H1 (cell line): ENCODE results near the gene PDXDC1. TPM values are rescaled to one million over a fixed set of nuclear protein-coding genes. Genes with fewer than 3 reads are reported as not detected.
"Not testable (repeated sequence)": the region's sequence is repeated elsewhere in the genome, so short reads cannot be mapped to it uniquely, and the experiment has no call there.

ENCODE experiments used
- CTCF ChIA-PET: fragments of 300-600 bp; sonication (Branson Sonifier 250); formaldehyde crosslinking; loops from one replicate; lab custom pipeline; 2021; ENCODE audit not compliant: partially characterized antibody; lab: Charles Lee
- POLR2A ChIA-PET: fragments of 300-600 bp; sonication (Branson Sonifier 250); formaldehyde crosslinking; loops from one replicate; lab custom pipeline; 2021; ENCODE audit warnings: inconsistent platforms; ENCODE audit not compliant: partially characterized antibody; lab: Charles Lee
- DNase-seq, 2 experiments: peaks; one replicate each; pipeline versions ENCODE4 v3.0.0 to v3.0.0-alpha.2; 2010 to 2022; ENCODE audit warnings: low spot score in 2 of 2, low read depth in 1 of 2, mixed read lengths in 1 of 2
- FAIRE-seq: peaks from 2 replicates; lab custom pipeline; 2011; peaks lifted over from hg19 to GRCh38; lab: Jason Lieb, UNC
- H2AFZ ChIP-seq: 2 replicates; pipeline ENCODE4 v1.8.1; 2012; ENCODE audit warnings: low read length, inconsistent platforms
- H2AK5ac ChIP-seq: 2 replicates; pipeline ENCODE4 v1.6.1; 2013; ENCODE audit warnings: low read depth, low read length
- H2BK120ac ChIP-seq: replicated peaks from 2 replicates; pipeline ENCODE3; 2013; ENCODE audit warnings: low read depth, low read length, inconsistent platforms
- H2BK12ac ChIP-seq: 2 replicates; pipeline ENCODE4 v1.6.1; 2013; ENCODE audit warnings: low read depth, low read length
- H2BK15ac ChIP-seq: 2 replicates; pipeline ENCODE4 v1.6.1; 2013; ENCODE audit warnings: low read length
- H2BK20ac ChIP-seq: 2 replicates; pipeline ENCODE4 v1.6.1; 2013; ENCODE audit warnings: low read length
- H2BK5ac ChIP-seq: 2 replicates; pipeline ENCODE4 v1.6.1; 2013; ENCODE audit warnings: low read depth, low read length
- H3K14ac ChIP-seq: 2 replicates; pipeline ENCODE4 v1.6.1; 2013; ENCODE audit warnings: inconsistent platforms; ENCODE audit not compliant: insufficient read length
- H3K18ac ChIP-seq: 2 replicates; pipeline ENCODE4 v1.6.1; 2013; ENCODE audit warnings: low read length; ENCODE audit errors: extremely low read depth
- H3K23ac ChIP-seq: 2 replicates; pipeline ENCODE4 v1.6.1; 2013; ENCODE audit warnings: inconsistent platforms; ENCODE audit not compliant: insufficient read length
- H3K23me2 ChIP-seq: 2 replicates; pipeline ENCODE4 v1.6.1; 2013; ENCODE audit warnings: low read depth, low read length
- H3K27ac ChIP-seq: 2 replicates; pipeline ENCODE4 v1.6.1; 2011; ENCODE audit warnings: low read depth, low read length, inconsistent platforms
- H3K27me3 ChIP-seq, 4 experiments: replicated peaks in 1 of 4; 1 replicate in 1 of 4; 2 replicates in 3 of 4; pipeline versions ENCODE4 v1.6.1 to v1.8.1; 2011 to 2013; ENCODE audit warnings: low read length in 3 of 4, mild to moderate bottlenecking in 3 of 4, inconsistent platforms in 2 of 4, mixed read lengths in 2 of 4, moderate library complexity in 1 of 4; ENCODE audit not compliant: control insufficient read depth in 3 of 4, insufficient read depth in 3 of 4; ENCODE audit errors: extremely low read depth in 1 of 4
- H3K36me3 ChIP-seq, 4 experiments: 2 replicates each; pipeline versions ENCODE4 v1.6.1 to v1.8.1; 2011 to 2013; ENCODE audit warnings: mild to moderate bottlenecking in 4 of 4, low read length in 3 of 4, moderate library complexity in 2 of 4, control low read depth in 1 of 4, inconsistent platforms in 1 of 4; ENCODE audit not compliant: insufficient read depth in 4 of 4, control insufficient read depth in 2 of 4
- H3K4ac ChIP-seq: replicated peaks from 2 replicates; pipeline ENCODE3; 2013; ENCODE audit warnings: low read length, low read depth, mixed read lengths, inconsistent platforms; ENCODE audit not compliant: insufficient read length
- H3K4me1 ChIP-seq, 4 experiments: replicated peaks in 1 of 4; 1 replicate in 1 of 4; 2 replicates in 3 of 4; pipeline versions ENCODE4 v1.6.1 to v1.8.1; 2011 to 2013; ENCODE audit warnings: low read length in 3 of 4, inconsistent platforms in 2 of 4, mixed read lengths in 1 of 4; ENCODE audit not compliant: insufficient read depth in 4 of 4, control insufficient read depth in 3 of 4
- H3K4me2 ChIP-seq, 2 experiments: 2 replicates each; pipeline versions ENCODE4 v1.6.1 to v1.8.1; 2011 to 2013; ENCODE audit warnings: low read depth in 2 of 2, low read length in 2 of 2, control low read depth in 1 of 2, inconsistent platforms in 1 of 2, mild to moderate bottlenecking in 1 of 2; ENCODE audit not compliant: insufficient read depth in 1 of 2
- H3K4me3 ChIP-seq, 4 experiments: fragments of 200-600, 300-600 bp in 1 of 4; sonication (generic), shearing (Covaris generic), sonication (Bioruptor Twin) in 1 of 4; 2 replicates each; pipeline versions ENCODE4 v1.5.1 to v1.8.1; 2011 to 2016; ENCODE audit warnings: low read length in 4 of 4, low read depth in 3 of 4, control low read depth in 2 of 4, inconsistent platforms in 2 of 4, mild to moderate bottlenecking in 2 of 4, mixed read lengths in 1 of 4, moderate library complexity in 1 of 4; ENCODE audit not compliant: insufficient read depth in 2 of 4; ENCODE audit errors: extremely low read depth in 1 of 4
- H3K56ac ChIP-seq: replicated peaks from 2 replicates; pipeline ENCODE3; 2013; ENCODE audit warnings: low read depth, mild to moderate bottlenecking, mixed read lengths, low read length, inconsistent platforms; ENCODE audit not compliant: insufficient read length
- H3K79me1 ChIP-seq: 2 replicates; pipeline ENCODE4 v1.6.1; 2013; ENCODE audit warnings: low read depth, low read length, control low read depth
- H3K79me2 ChIP-seq, 2 experiments: 2 replicates each; pipeline versions ENCODE4 v1.6.1 to v1.8.1; 2012 to 2013; ENCODE audit warnings: low read length in 2 of 2, mild to moderate bottlenecking in 2 of 2, inconsistent platforms in 1 of 2; ENCODE audit not compliant: insufficient read depth in 2 of 2, control insufficient read depth in 1 of 2
- H3K9ac ChIP-seq, 4 experiments: replicated peaks in 1 of 4; 1 replicate in 1 of 4; 2 replicates in 3 of 4; pipeline versions ENCODE4 v1.6.1 to v1.8.1; 2011 to 2013; ENCODE audit warnings: low read depth in 3 of 4, low read length in 3 of 4, control low read depth in 2 of 4, mild to moderate bottlenecking in 2 of 4, moderate library complexity in 2 of 4, inconsistent platforms in 1 of 4; ENCODE audit errors: extremely low read depth in 1 of 4
- H3K9me3 ChIP-seq, 2 experiments: 2 replicates each; pipeline versions ENCODE4 v1.6.1 to v1.8.1; 2012 to 2013; ENCODE audit warnings: mild to moderate bottlenecking in 2 of 2, moderate library complexity in 2 of 2, control low read depth in 1 of 2, inconsistent platforms in 1 of 2, low read depth in 1 of 2, low read length in 1 of 2, mixed read lengths in 1 of 2; ENCODE audit not compliant: insufficient read depth in 2 of 2
- H4K20me1 ChIP-seq, 2 experiments: replicated peaks in 1 of 2; 2 replicates each; pipeline versions ENCODE3 to v1.8.1; 2011 to 2013; ENCODE audit warnings: inconsistent platforms in 2 of 2, low read length in 2 of 2, mild to moderate bottlenecking in 1 of 2; ENCODE audit not compliant: insufficient read depth in 2 of 2, control insufficient read depth in 1 of 2
- H4K5ac ChIP-seq: 2 replicates; pipeline ENCODE4 v1.6.1; 2013; ENCODE audit warnings: low read length, low read depth, mixed read lengths, inconsistent platforms; ENCODE audit not compliant: insufficient read length
- H4K8ac ChIP-seq: 2 replicates; pipeline ENCODE4 v1.8.0; 2013; ENCODE audit warnings: mild to moderate bottlenecking, moderate library complexity, low read length, inconsistent platforms; ENCODE audit not compliant: insufficient read depth; ENCODE audit errors: extremely low read depth
- H4K91ac ChIP-seq: replicated peaks from 2 replicates; pipeline ENCODE3; 2013; ENCODE audit warnings: low read length, mixed read lengths, inconsistent platforms; ENCODE audit not compliant: insufficient read length
- WGBS, 2 experiments: shearing (Covaris generic) in 1 of 2; methylation state at CpG; one replicate each; pipeline versions ENCODE4 v1.1.6 to v1.1.7; 2013 to 2015; ENCODE audit warnings: low lambda C conversion rate in 2 of 2, mixed read lengths in 2 of 2, inconsistent platforms in 1 of 2, low coverage in 1 of 2, missing lambda C conversion rate in 1 of 2; ENCODE audit not compliant: insufficient replicate concordance in 2 of 2, insufficient coverage in 1 of 2, insufficient read length in 1 of 2; ENCODE audit errors: extremely low coverage in 1 of 2, missing lambda C conversion rate in 1 of 2; 5-methylcytosine and 5-hydroxymethylcytosine counted together
- polyA plus RNA-seq, 7 experiments: library from polyadenylated mRNA; depleted of rRNA in 3 of 7; stranded (reverse) in 5 of 7; unstranded in 2 of 7; fragments of >200 nt in 5 of 7; fragments of 200-250 nt in 2 of 7; gene quantifications; 1 replicate in 5 of 7; 2 replicates in 1 of 7; 4 replicates in 1 of 7; pipeline versions ENCODE4 v1.2.1 to v1.2.3, GENCODE V29; 2011 to 2013; ENCODE audit warnings: missing spikeins in 2 of 7, mixed read lengths in 2 of 7
- total RNA-seq: library from RNA; stranded (reverse); fragmentation: NEBNext Ultra II Directional; extraction: Animal tissue kit (Norgen Biotek cat#: 25700); gene quantifications from 2 replicates; pipeline ENCODE4 v1.2.1, GENCODE V29; 2021

Gene PDXDC1
- total and polyA plus RNA-seq, 2 of the 8 experiments (the other 6 are each of a cell fraction or from before 2014, with no cell fraction given) = 56.6 to 118 TPM

DNA sequence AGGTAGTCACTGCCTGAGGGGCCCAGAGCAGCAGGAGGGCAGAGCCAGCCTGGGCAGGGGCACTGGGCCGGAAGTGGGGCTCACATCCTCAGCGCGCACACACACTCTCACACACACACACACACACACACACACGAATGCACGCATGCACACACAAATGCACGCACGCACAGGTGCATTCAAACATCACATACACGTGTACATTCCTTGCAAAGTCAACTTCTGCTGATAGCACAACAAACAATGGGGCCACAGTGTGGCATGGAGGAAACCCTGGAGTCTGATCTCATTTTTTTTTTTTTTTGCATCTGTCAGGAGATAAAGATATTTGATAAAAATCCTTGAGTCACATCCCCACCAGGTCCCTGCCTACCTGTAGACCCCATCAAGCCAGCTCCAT, 182.8 kb downstream of the PDXDC1 start:
- H3K18ac ChIP-seq, H3K4me1 ChIP-seq, H2AK5ac ChIP-seq, H2BK120ac ChIP-seq, H3K36me3 ChIP-seq, H3K23ac ChIP-seq, H2BK12ac ChIP-seq, H2BK20ac ChIP-seq, CTCF ChIA-PET, H3K79me2 ChIP-seq, H3K4me2 ChIP-seq, H3K27me3 ChIP-seq, H4K91ac ChIP-seq, H3K4ac ChIP-seq, FAIRE-seq, H3K9ac ChIP-seq, H2BK15ac ChIP-seq, H4K5ac ChIP-seq, H3K56ac ChIP-seq, POLR2A ChIA-PET, H3K79me1 ChIP-seq, H3K23me2 ChIP-seq, H3K9me3 ChIP-seq, H2AFZ ChIP-seq, H3K14ac ChIP-seq, H2BK5ac ChIP-seq, H3K4me3 ChIP-seq, H4K20me1 ChIP-seq, DNase-seq, H3K27ac ChIP-seq, H4K8ac ChIP-seq: not testable (repeated sequence)
- 88% methylated on average over 8 of the region's 8 CpGs; no CpG with 5 or more reads in 1 of the 2 experiments for WGBS, 2 experiments

DNA sequence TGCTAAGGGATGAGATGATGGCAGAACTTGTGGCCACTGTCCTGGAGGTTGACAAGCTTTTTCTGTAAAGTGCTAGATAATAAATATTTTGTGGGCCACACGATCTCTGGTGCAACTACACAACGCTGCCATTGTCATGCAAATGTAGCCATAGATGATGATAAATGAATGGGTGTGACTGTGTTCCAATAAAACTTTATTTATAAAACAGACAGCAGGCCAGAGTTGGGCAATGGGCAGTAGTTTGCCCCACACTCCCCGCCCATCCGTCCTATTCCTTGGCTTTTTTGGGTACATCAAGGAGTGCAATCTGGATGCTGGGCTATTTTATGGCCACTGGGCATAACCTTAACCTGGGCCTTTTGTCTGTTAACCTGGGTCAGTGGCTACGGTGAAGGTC, 184.8 kb downstream of the PDXDC1 start:
- H4K8ac ChIP-seq, H3K27me3 ChIP-seq, H3K23ac ChIP-seq, H3K27ac ChIP-seq, H2BK20ac ChIP-seq, H3K56ac ChIP-seq, H3K9ac ChIP-seq, FAIRE-seq, CTCF ChIA-PET, H3K79me1 ChIP-seq, H2AK5ac ChIP-seq, H3K23me2 ChIP-seq, H2AFZ ChIP-seq, DNase-seq, H3K4ac ChIP-seq, H4K91ac ChIP-seq, H3K9me3 ChIP-seq, H3K4me3 ChIP-seq, H2BK12ac ChIP-seq, H4K20me1 ChIP-seq, H3K4me1 ChIP-seq, H2BK5ac ChIP-seq, H3K36me3 ChIP-seq, POLR2A ChIA-PET, H2BK15ac ChIP-seq, H2BK120ac ChIP-seq, H3K4me2 ChIP-seq, H4K5ac ChIP-seq, H3K14ac ChIP-seq, H3K79me2 ChIP-seq, H3K18ac ChIP-seq: not testable (repeated sequence)
- 89% methylated on average over 4 of the region's 5 CpGs; no CpG with 5 or more reads in 1 of the 2 experiments for WGBS, 2 experiments
